ENCODE data around the gene TLE3.

Gene TLE3

DNA sequence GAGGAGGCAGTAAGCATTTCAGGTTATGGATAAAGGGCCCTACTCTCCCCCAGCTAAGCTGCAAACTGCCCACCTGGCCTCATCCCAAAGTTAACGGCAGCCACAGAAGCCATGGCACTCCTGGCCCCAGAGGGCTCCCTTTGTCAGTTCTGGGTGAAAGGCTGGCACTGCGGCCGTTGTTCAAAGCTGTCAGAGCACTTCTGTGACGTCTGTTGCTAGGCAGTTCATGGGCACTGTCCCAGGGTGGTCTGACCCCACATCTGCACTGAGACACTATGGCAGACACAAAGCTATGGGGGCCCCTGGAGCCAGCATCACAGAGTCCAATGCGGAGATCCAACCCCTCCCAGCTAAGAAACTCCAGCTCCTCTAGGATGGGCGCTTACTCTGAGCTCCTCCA is 30.0 kb downstream of the TLE3 start (continued):
- TF ChIP-seq, protein P1, sequence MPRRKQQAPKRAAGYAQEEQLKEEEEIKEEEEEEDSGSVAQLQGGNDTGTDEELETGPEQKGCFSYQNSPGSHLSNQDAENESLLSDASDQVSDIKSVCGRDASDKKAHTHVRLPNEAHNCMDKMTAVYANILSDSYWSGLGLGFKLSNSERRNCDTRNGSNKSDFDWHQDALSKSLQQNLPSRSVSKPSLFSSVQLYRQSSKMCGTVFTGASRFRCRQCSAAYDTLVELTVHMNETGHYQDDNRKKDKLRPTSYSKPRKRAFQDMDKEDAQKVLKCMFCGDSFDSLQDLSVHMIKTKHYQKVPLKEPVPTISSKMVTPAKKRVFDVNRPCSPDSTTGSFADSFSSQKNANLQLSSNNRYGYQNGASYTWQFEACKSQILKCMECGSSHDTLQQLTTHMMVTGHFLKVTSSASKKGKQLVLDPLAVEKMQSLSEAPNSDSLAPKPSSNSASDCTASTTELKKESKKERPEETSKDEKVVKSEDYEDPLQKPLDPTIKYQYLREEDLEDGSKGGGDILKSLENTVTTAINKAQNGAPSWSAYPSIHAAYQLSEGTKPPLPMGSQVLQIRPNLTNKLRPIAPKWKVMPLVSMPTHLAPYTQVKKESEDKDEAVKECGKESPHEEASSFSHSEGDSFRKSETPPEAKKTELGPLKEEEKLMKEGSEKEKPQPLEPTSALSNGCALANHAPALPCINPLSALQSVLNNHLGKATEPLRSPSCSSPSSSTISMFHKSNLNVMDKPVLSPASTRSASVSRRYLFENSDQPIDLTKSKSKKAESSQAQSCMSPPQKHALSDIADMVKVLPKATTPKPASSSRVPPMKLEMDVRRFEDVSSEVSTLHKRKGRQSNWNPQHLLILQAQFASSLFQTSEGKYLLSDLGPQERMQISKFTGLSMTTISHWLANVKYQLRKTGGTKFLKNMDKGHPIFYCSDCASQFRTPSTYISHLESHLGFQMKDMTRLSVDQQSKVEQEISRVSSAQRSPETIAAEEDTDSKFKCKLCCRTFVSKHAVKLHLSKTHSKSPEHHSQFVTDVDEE (CRISPR knock-in tag; IDR thresholded peaks at IDR 0.05): no peak
- TF ChIP-seq BACH2 (CRISPR knock-in tag; IDR thresholded peaks at IDR 0.05; ENCODE audit: borderline replicate concordance): no peak

- no peak for ATAC-seq
- no peak for TF ChIP-seq RARB (CRISPR knock-in tag; IDR thresholded peaks at IDR 0.05)
- no peak for TF ChIP-seq CSRNP3 (CRISPR knock-in tag; IDR thresholded peaks at IDR 0.05)
- TF ChIP-seq ZFP3 (CRISPR knock-in tag; IDR thresholded peaks at IDR 0.05): no peak
- no peak for TF ChIP-seq SNAI2 (CRISPR knock-in tag; IDR thresholded peaks at IDR 0.05)
- no peak for TF ChIP-seq ZNF565 (CRISPR knock-in tag; conservative IDR thresholded peaks at IDR 0.05; ENCODE audit: low read depth)
- TF ChIP-seq GLIS3 (CRISPR knock-in tag; IDR thresholded peaks at IDR 0.05): no peak
- TF ChIP-seq CSDC2 (CRISPR knock-in tag; IDR thresholded peaks at IDR 0.05): no peak
- no peak for TF ChIP-seq ZNF70 (CRISPR knock-in tag; IDR thresholded peaks at IDR 0.05)
Observed at GRCh38 chr15:70067011-70067410, 30.7 kb downstream of the TLE3 start.

- no peak for ATAC-seq
- TF ChIP-seq ZNF70 (CRISPR knock-in tag; IDR thresholded peaks at IDR 0.05): no peak
- TF ChIP-seq, protein P2, sequence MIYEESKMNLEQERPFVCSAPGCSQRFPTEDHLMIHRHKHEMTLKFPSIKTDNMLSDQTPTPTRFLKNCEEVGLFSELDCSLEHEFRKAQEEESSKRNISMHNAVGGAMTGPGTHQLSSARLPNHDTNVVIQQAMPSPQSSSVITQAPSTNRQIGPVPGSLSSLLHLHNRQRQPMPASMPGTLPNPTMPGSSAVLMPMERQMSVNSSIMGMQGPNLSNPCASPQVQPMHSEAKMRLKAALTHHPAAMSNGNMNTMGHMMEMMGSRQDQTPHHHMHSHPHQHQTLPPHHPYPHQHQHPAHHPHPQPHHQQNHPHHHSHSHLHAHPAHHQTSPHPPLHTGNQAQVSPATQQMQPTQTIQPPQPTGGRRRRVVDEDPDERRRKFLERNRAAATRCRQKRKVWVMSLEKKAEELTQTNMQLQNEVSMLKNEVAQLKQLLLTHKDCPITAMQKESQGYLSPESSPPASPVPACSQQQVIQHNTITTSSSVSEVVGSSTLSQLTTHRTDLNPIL (CRISPR knock-in tag; IDR thresholded peaks at IDR 0.05; ENCODE audit: low read depth): no peak
- TF ChIP-seq RARB (CRISPR knock-in tag; IDR thresholded peaks at IDR 0.05): no peak
- TF ChIP-seq, protein P1 (CRISPR knock-in tag; IDR thresholded peaks at IDR 0.05): no peak
- TF ChIP-seq GLIS3 (CRISPR knock-in tag; IDR thresholded peaks at IDR 0.05): no peak
- no peak for TF ChIP-seq BACH2 (CRISPR knock-in tag; IDR thresholded peaks at IDR 0.05; ENCODE audit: borderline replicate concordance)
- TF ChIP-seq ZFP3 (CRISPR knock-in tag; IDR thresholded peaks at IDR 0.05): no peak
- no peak for TF ChIP-seq CSRNP3 (CRISPR knock-in tag; IDR thresholded peaks at IDR 0.05)
- no peak for TF ChIP-seq ISL1 (CRISPR knock-in tag; IDR thresholded peaks at IDR 0.05)
- no peak for TF ChIP-seq ZNF8 (CRISPR knock-in tag; IDR thresholded peaks at IDR 0.05)
- no peak for TF ChIP-seq ARNTL (CRISPR knock-in tag; IDR thresholded peaks at IDR 0.05; ENCODE audit: borderline replicate concordance, low read depth)
- TF ChIP-seq PATZ1 (CRISPR knock-in tag; IDR thresholded peaks at IDR 0.05; ENCODE audit: borderline replicate concordance): no peak
- TF ChIP-seq TOX (CRISPR knock-in tag; IDR thresholded peaks at IDR 0.05; ENCODE audit: borderline replicate concordance): no peak
- no peak for TF ChIP-seq ESRRG (CRISPR knock-in tag; IDR thresholded peaks at IDR 0.05)
- no peak for TF ChIP-seq ZNF565 (CRISPR knock-in tag; conservative IDR thresholded peaks at IDR 0.05; ENCODE audit: low read depth)
- no peak for TF ChIP-seq TCF4 (CRISPR knock-in tag; IDR thresholded peaks at IDR 0.05; ENCODE audit: borderline replicate concordance)
- no peak for TF ChIP-seq SNAI2 (CRISPR knock-in tag; IDR thresholded peaks at IDR 0.05)
- TF ChIP-seq OSR1 (CRISPR knock-in tag; IDR thresholded peaks at IDR 0.05): no peak
- TF ChIP-seq, protein P3, sequence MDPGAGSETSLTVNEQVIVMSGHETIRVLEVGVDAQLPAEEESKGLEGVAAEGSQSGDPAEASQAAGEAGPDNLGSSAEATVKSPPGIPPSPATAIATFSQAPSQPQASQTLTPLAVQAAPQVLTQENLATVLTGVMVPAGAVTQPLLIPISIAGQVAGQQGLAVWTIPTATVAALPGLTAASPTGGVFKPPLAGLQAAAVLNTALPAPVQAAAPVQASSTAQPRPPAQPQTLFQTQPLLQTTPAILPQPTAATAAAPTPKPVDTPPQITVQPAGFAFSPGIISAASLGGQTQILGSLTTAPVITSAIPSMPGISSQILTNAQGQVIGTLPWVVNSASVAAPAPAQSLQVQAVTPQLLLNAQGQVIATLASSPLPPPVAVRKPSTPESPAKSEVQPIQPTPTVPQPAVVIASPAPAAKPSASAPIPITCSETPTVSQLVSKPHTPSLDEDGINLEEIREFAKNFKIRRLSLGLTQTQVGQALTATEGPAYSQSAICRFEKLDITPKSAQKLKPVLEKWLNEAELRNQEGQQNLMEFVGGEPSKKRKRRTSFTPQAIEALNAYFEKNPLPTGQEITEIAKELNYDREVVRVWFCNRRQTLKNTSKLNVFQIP (CRISPR knock-in tag; IDR thresholded peaks at IDR 0.05; ENCODE audit: borderline replicate concordance, low read depth): no peak
Observed at GRCh38 chr15:70066447-70066846, 31.3 kb downstream of the TLE3 start.

Data from SK-N-SH treated with all-trans-retinoic acid at 6 μM for 48 hours (cell line).